Endothelial cell of umbilical vein (primary cell): ENCODE results near the gene MED13. TPM values are rescaled to one million over a fixed set of nuclear protein-coding genes. Genes with fewer than 3 reads are reported as not detected.

ENCODE experiments used
- BruUV-seq: library from RNA; stranded (reverse); fragments of 400-500 nt; replicated peaks from 2 replicates; lab custom pipeline; 2021; lab: Mats Ljungman, UMichigan
- CTCF ChIA-PET: fragments of 300-600, 350-600 bp; sonication (Branson Sonifier 250); formaldehyde crosslinking; loops from one replicate; lab custom pipeline; 2021; ENCODE audit warnings: antibody characterized with exemption, inconsistent platforms; lab: Charles Lee
- POLR2A ChIA-PET: fragments of 300-600, 350-600 bp; sonication (Branson Sonifier 250); formaldehyde crosslinking; loops from one replicate; lab custom pipeline; 2021; ENCODE audit warnings: antibody characterized with exemption, inconsistent platforms; lab: Charles Lee
- DNase-seq: peaks from one replicate; pipeline ENCODE4 v3.0.0-alpha.2; 2011; ENCODE audit warnings: low read depth, low spot score
- FAIRE-seq: peaks from 2 replicates; lab custom pipeline; 2011; peaks lifted over from hg19 to GRCh38; lab: Jason Lieb, UNC
- H2AFZ ChIP-seq: 2 replicates; pipeline ENCODE4 v1.6.0; 2012; ENCODE audit warnings: low read depth, low read length, control low read depth, inconsistent platforms
- H3K27ac ChIP-seq: 2 replicates; pipeline ENCODE4 v1.5.1; 2011; ENCODE audit warnings: low read depth, mild to moderate bottlenecking, control low read depth, low read length, moderate library complexity; ENCODE audit not compliant: insufficient read depth
- H3K27me3 ChIP-seq, 2 experiments: 2 replicates each; pipeline versions ENCODE4 v1.6.0 to v1.6.1; 2011; ENCODE audit warnings: low read length in 2 of 2, mixed read lengths in 1 of 2; ENCODE audit not compliant: control insufficient read depth in 2 of 2, insufficient read depth in 2 of 2
- H3K36me3 ChIP-seq, 2 experiments: 2 replicates in 1 of 2; 3 replicates in 1 of 2; pipeline ENCODE4 v1.5.1; 2011; ENCODE audit warnings: low read length in 2 of 2, mild to moderate bottlenecking in 1 of 2, moderate library complexity in 1 of 2; ENCODE audit not compliant: control insufficient read depth in 2 of 2, insufficient read depth in 2 of 2; ENCODE audit errors: extremely low read depth in 1 of 2
- H3K4me1 ChIP-seq: 3 replicates; pipeline ENCODE4 v1.5.1; 2011; ENCODE audit warnings: mild to moderate bottlenecking, low read length; ENCODE audit not compliant: control insufficient read depth, insufficient read depth; ENCODE audit errors: extremely low read depth
- H3K4me2 ChIP-seq: 2 replicates; pipeline ENCODE4 v1.6.1; 2011; ENCODE audit warnings: low read length, control low read depth, mixed read lengths; ENCODE audit not compliant: insufficient read depth
- H3K4me3 ChIP-seq, 3 experiments: fragments of 200-600 bp in 1 of 3; sonication (generic), shearing (Covaris generic) in 1 of 3; replicated peaks in 1 of 3; 2 replicates each; pipeline ENCODE4 v1.5.1; 2011 to 2016; ENCODE audit warnings: control low read depth in 3 of 3, low read length in 3 of 3, mild to moderate bottlenecking in 2 of 3, inconsistent platforms in 1 of 3, low read depth in 1 of 3, moderate library complexity in 1 of 3; ENCODE audit not compliant: insufficient read depth in 1 of 3
- H3K79me2 ChIP-seq: 2 replicates; pipeline ENCODE4 v1.6.0; 2012; ENCODE audit warnings: low read length, inconsistent platforms; ENCODE audit not compliant: control insufficient read depth, insufficient read depth
- H3K9ac ChIP-seq: replicated peaks from 2 replicates; pipeline ENCODE3; 2011; ENCODE audit warnings: low read length, control low read depth; ENCODE audit not compliant: insufficient read depth; ENCODE audit errors: extremely low read depth
- H3K9me1 ChIP-seq: replicated peaks from 3 replicates; pipeline ENCODE4 v1.6.0; 2011; ENCODE audit warnings: mild to moderate bottlenecking, low read length; ENCODE audit not compliant: control insufficient read depth, insufficient read depth; ENCODE audit errors: extremely low read depth
- H3K9me3 ChIP-seq: replicated peaks from 2 replicates; pipeline ENCODE4 v1.5.1; 2012; ENCODE audit warnings: low read length, inconsistent platforms; ENCODE audit not compliant: control insufficient read depth, insufficient read depth
- H4K20me1 ChIP-seq: replicated peaks from 2 replicates; pipeline ENCODE3; 2011; ENCODE audit warnings: mild to moderate bottlenecking, low read length; ENCODE audit not compliant: control insufficient read depth, insufficient read depth; ENCODE audit errors: extremely low read depth
- EZH2 ChIP-seq: IDR thresholded peaks from 2 replicates; pipeline ENCODE4 v1.6.1; 2012; ENCODE audit warnings: borderline replicate concordance, low read depth, mild to moderate bottlenecking, moderate library complexity, low read length, inconsistent platforms; ENCODE audit not compliant: severe bottlenecking
- FOS ChIP-seq: IDR thresholded peaks from 2 replicates; pipeline ENCODE4 v1.6.1; 2011; ENCODE audit warnings: mild to moderate bottlenecking, low read length, moderate library complexity, borderline replicate concordance; ENCODE audit not compliant: insufficient read depth
- JUN ChIP-seq: IDR thresholded peaks from 2 replicates; pipeline ENCODE4 v1.6.1; 2011; ENCODE audit warnings: borderline replicate concordance, low read depth; ENCODE audit not compliant: insufficient read length, insufficient read depth
- POLR2A ChIP-seq: IDR thresholded peaks from 2 replicates; pipeline ENCODE4 v1.6.1; 2012; ENCODE audit warnings: low read depth, mild to moderate bottlenecking, control low read depth, low read length
- POLR2AphosphoS5 ChIP-seq: IDR thresholded peaks from 2 replicates; pipeline ENCODE4 v1.6.1; 2012; ENCODE audit warnings: low read depth, mild to moderate bottlenecking, control low read depth, low read length, moderate library complexity; ENCODE audit not compliant: insufficient read depth
- dilution Hi-C: fragments of 300-500 bp; cut with MboI; formaldehyde crosslinking; loops from one replicate; pipeline ENCODE4 v1.15.0; 2019; ENCODE audit warnings: low sequenced_read_pairs; ENCODE audit not compliant: extremely low pct_ligation_motif_present
- intact Hi-C: fragments of 100-400 bp; cut with micrococcal nuclease; formaldehyde crosslinking; loops from one replicate; pipeline ENCODE4 v1.10.0; 2022
- polyA plus RNA-seq, 4 experiments: library from polyadenylated mRNA; depleted of rRNA in 3 of 4; stranded (reverse) in 3 of 4; unstranded in 1 of 4; fragments of >200 nt; gene quantifications; 2 replicates each; pipeline versions ENCODE4 v1.2.1 to v1.2.3, GENCODE V29; 2011 to 2012; ENCODE audit warnings: missing spikeins in 1 of 4
- total RNA-seq: library from RNA; stranded (reverse); gene quantifications from 2 replicates; pipeline ENCODE4 v1.2.3, GENCODE V29; 2021
- TF ChIP-seq, protein P1 (sequence below), 2 donors: IDR thresholded peaks; 1 replicate in 1 of 2; 2 replicates in 1 of 2; pipeline ENCODE4 v1.5.1; 2011; ENCODE audit warnings: low read length in 2 of 2, mild to moderate bottlenecking in 2 of 2, moderate library complexity in 2 of 2, control low read depth in 1 of 2, inconsistent platforms in 1 of 2, low read depth in 1 of 2; ENCODE audit not compliant: insufficient read depth in 1 of 2; ENCODE audit errors: extremely low read depth in 1 of 2

The MED13 gene
- total and polyA plus RNA-seq, 2 donors (not counting 3 experiments of a cell fraction or from before 2014, with no cell fraction given): 11.6 to 49.6 TPM

DNA sequence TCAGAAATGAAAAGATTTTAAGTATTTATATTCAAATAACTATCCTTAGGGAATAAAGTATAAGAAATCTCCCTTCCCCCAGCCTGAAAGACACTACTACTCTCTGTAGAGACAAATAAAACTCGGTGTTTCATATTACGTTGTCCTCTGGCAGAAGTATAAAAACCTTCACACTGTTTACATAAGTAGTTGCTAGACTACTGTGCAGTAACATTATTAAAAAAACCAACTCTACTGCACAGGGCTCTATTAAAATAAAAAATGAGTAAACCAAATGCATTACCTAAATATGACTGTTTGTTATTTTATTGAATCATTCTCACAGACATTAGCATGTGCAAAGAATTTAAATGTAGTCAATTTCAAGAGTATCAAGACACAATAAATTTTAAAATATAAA, 67.4 kb downstream of the MED13 start:
- no peak overlapping the region for H3K9ac ChIP-seq
- intact Hi-C loops: no loop called here
- FAIRE-seq (no peak), DNase-seq (peak; percentile 12)
- no peaks in the 10 kb centered on the region for H3K27me3 ChIP-seq
- no peaks in the 10 kb centered on the region for H3K9me3 ChIP-seq
- BruUV-seq: no TSS peak
- TF ChIP-seq POLR2AphosphoS5 (no peak), FOS (no peak)
- TF ChIP-seq, protein P1, sequence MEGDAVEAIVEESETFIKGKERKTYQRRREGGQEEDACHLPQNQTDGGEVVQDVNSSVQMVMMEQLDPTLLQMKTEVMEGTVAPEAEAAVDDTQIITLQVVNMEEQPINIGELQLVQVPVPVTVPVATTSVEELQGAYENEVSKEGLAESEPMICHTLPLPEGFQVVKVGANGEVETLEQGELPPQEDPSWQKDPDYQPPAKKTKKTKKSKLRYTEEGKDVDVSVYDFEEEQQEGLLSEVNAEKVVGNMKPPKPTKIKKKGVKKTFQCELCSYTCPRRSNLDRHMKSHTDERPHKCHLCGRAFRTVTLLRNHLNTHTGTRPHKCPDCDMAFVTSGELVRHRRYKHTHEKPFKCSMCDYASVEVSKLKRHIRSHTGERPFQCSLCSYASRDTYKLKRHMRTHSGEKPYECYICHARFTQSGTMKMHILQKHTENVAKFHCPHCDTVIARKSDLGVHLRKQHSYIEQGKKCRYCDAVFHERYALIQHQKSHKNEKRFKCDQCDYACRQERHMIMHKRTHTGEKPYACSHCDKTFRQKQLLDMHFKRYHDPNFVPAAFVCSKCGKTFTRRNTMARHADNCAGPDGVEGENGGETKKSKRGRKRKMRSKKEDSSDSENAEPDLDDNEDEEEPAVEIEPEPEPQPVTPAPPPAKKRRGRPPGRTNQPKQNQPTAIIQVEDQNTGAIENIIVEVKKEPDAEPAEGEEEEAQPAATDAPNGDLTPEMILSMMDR (IDR thresholded peaks at IDR 0.05; ENCODE audit: extremely low read depth in 1 of 2, insufficient read depth in 1 of 2, low read depth in 1 of 2, low read length in 2 of 2): no peak
- ChIA-PET CTCF (interaction anchor here (1.2 kb wide), 1 partner anchor 25 kb away, joined by 4 read pairs; no protein-coding TSS in a partner anchor), POLR2A (interaction anchor here (0.6 kb wide), 1 partner anchor 29 kb away, joined by 6 read pairs; no protein-coding TSS in a partner anchor)
- no peak overlapping the region for H3K4me2 ChIP-seq
- H2AFZ ChIP-seq: no peak overlapping the region
- dilution Hi-C loops: no loop called here
- H3K4me1 ChIP-seq: peaks cover 3% of the 10 kb centered on the region
- H3K9me1 ChIP-seq: no peaks in the 10 kb centered on the region
- H3K36me3 ChIP-seq: peaks cover 0 to 4% of the 10 kb centered on the region in 2 experiments
- no peak overlapping the region for H3K4me3 ChIP-seq
- peaks cover 35% of the 10 kb centered on the region for H3K79me2 ChIP-seq
- no peaks in the 10 kb centered on the region for H4K20me1 ChIP-seq
- H3K27ac ChIP-seq: no peak overlapping the region

DNA sequence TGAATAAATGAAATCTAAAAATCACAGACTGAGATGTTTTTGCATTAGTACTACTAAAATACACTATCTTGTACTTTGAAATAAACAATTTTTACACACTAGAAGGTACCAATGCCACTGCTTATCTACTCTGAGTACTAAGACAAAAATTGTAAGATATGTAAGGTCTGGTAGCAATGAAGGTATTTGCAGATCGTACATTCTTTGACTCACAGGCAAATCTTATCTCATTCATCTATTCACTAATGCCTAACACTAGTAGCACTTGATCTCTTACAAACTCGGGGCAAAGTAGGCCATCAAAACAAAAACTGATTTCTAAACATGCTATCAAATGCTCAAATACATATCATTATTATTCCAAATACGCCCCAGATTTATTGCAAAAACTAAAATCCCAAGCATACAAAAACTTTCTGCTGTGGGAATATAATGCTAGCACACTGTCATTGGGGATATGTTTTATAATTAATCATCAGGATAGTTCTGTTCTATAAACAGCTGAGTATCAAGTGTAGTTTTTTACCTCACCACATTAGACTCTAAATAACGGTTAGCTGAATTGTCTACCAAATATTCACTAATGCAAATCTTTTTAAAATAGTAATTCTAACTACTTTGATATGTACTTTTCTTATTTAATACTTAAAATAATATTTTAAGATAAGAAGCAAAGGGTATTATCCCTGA, 68.0 kb downstream of the MED13 start:
- H2AFZ ChIP-seq: no peak overlapping the region
- no peaks in the 10 kb centered on the region for H4K20me1 ChIP-seq
- ChIA-PET CTCF (no interaction called here), POLR2A (no interaction called here)
- H3K27me3 ChIP-seq: no peaks in the 10 kb centered on the region
- BruUV-seq: no TSS peak
- peaks cover 3% of the 10 kb centered on the region for H3K4me1 ChIP-seq
- H3K27ac ChIP-seq: no peak overlapping the region
- intact Hi-C loops: no loop called here
- H3K4me3 ChIP-seq: no peak overlapping the region
- no peak overlapping the region for H3K9ac ChIP-seq
- dilution Hi-C loops: no loop called here
- peaks cover 33% of the 10 kb centered on the region for H3K79me2 ChIP-seq
- TF ChIP-seq EZH2: no peak
- TF ChIP-seq FOS: no peak
- TF ChIP-seq POLR2AphosphoS5: no peak
- no peak for TF ChIP-seq JUN
- no peak for TF ChIP-seq POLR2A
- no peak for DNase-seq
- H3K9me1 ChIP-seq: no peaks in the 10 kb centered on the region
- H3K9me3 ChIP-seq: no peaks in the 10 kb centered on the region
- no peak for FAIRE-seq
- H3K36me3 ChIP-seq: peaks cover 0 to 8% of the 10 kb centered on the region in 2 experiments
- no peak overlapping the region for H3K4me2 ChIP-seq
